ENCODE data around the gene OR8S1.

DNA sequence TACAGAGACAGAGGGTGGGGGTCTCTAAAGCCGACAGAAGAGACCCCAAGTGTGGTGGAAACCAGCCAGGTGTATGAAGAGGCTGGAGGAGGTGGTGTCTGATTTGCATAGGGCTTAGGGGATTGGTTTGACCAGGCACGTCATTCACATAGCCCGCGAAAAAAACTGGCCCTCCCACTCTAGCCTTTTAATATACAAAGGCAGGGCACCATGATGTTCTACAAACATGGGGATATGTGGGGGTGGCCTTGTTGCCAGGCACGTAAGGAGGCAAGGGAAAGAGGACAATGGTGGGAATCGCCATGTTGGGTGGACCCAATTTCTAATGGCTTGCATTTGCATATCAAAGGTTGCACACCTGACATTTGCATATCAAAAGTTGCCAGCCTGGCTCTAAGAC lies 31.2 kb downstream of the OR8S1 start:
- no peak for TF ChIP-seq POLR2A (IDR thresholded peaks at IDR 0.05)
- TF ChIP-seq, protein P1, sequence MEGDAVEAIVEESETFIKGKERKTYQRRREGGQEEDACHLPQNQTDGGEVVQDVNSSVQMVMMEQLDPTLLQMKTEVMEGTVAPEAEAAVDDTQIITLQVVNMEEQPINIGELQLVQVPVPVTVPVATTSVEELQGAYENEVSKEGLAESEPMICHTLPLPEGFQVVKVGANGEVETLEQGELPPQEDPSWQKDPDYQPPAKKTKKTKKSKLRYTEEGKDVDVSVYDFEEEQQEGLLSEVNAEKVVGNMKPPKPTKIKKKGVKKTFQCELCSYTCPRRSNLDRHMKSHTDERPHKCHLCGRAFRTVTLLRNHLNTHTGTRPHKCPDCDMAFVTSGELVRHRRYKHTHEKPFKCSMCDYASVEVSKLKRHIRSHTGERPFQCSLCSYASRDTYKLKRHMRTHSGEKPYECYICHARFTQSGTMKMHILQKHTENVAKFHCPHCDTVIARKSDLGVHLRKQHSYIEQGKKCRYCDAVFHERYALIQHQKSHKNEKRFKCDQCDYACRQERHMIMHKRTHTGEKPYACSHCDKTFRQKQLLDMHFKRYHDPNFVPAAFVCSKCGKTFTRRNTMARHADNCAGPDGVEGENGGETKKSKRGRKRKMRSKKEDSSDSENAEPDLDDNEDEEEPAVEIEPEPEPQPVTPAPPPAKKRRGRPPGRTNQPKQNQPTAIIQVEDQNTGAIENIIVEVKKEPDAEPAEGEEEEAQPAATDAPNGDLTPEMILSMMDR (IDR thresholded peaks at IDR 0.05), result no peak
